ENCODE results near the gene TRPM5. TPM values are rescaled to one million over a fixed set of nuclear protein-coding genes. Genes with fewer than 3 reads are reported as not detected.

TRPM5 gene
- total and polyA plus RNA-seq, 9 of the 15 experiments (the other 6 are each of a cell fraction or from before 2014, with no cell fraction given) = not detected

DNA sequence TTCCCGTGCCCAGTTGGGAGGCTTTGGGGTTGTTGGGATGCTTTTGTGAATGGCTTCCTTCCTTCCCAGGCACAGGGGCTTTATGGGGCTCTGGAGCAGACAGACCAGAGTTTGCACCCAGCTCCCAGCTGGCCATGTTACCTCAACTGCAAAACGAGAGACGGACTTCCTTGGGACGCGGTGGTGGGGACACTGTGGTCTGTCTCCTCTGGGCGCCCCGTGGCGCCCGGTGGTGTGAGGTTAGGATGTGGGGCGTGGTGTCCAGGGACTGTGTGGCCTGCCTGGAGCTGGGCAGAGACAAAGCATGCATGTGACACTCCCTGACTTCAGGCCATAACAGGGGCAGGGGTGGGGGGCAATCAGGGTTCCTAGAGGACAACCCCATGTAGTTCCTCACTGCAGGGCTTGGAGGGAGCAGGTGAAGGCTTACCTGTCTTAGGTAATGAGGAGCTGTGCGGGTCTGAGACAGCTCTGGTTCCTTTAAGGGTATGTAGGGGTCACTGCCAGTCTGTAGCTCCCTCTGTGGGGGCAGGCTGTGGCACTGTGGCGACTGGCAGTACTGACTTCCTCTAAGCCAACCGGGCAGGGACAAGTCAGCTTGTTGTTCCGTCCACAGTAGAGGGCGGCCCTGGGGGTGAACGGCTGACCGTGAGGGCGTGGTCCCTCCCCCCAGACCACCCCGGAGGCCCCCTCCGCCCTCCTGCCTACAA is 14.9 kb upstream of the TRPM5 start (continued):
- TF ChIP-seq GABPB2 (CRISPR knock-in tag; conservative IDR thresholded peaks at IDR 0.05) (no peak), ESRRB (CRISPR knock-in tag; IDR thresholded peaks at IDR 0.05; ENCODE audit: borderline replicate concordance) (no peak), NUFIP1 (IDR thresholded peaks at IDR 0.05; ENCODE audit: partially characterized antibody) (no peak), ARID3A (IDR thresholded peaks at IDR 0.05; ENCODE audit: borderline replicate concordance, low read depth, low read length) (no peak)
- TF ChIP-seq, protein P1, sequence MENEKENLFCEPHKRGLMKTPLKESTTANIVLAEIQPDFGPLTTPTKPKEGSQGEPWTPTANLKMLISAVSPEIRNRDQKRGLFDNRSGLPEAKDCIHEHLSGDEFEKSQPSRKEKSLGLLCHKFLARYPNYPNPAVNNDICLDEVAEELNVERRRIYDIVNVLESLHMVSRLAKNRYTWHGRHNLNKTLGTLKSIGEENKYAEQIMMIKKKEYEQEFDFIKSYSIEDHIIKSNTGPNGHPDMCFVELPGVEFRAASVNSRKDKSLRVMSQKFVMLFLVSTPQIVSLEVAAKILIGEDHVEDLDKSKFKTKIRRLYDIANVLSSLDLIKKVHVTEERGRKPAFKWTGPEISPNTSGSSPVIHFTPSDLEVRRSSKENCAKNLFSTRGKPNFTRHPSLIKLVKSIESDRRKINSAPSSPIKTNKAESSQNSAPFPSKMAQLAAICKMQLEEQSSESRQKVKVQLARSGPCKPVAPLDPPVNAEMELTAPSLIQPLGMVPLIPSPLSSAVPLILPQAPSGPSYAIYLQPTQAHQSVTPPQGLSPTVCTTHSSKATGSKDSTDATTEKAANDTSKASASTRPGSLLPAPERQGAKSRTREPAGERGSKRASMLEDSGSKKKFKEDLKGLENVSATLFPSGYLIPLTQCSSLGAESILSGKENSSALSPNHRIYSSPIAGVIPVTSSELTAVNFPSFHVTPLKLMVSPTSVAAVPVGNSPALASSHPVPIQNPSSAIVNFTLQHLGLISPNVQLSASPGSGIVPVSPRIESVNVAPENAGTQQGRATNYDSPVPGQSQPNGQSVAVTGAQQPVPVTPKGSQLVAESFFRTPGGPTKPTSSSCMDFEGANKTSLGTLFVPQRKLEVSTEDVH (IDR thresholded peaks at IDR 0.05; ENCODE audit: low read depth, partially characterized antibody) = no peak

All from K562 (cell line).